WTC11 (cell line): Measurements from ENCODE around the gene TEC. TPM values are rescaled to one million over a fixed set of nuclear protein-coding genes. Genes with fewer than 3 reads are reported as not detected.

Source experiments
- ATAC-seq: fragments of 200-7000 bp; cut with Tn5 transposase; 2 replicates; pipeline ENCODE4 v1.10.0; 2021; ENCODE audit warnings: mild to moderate bottlenecking, moderate library complexity
- CTCF ChIA-PET: fragments of 300-600 bp; sonication (Branson Sonifier 250); formaldehyde crosslinking; loops from one replicate; lab custom pipeline; 2021; ENCODE audit warnings: antibody characterized with exemption; lab: Charles Lee
- POLR2A ChIA-PET: fragments of 350-600 bp; sonication (Branson Sonifier 250); formaldehyde crosslinking; loops from one replicate; lab custom pipeline; 2021; ENCODE audit warnings: antibody characterized with exemption; lab: Charles Lee
- DNase-seq: peaks from one replicate; pipeline ENCODE4 v3.0.0; 2021; ENCODE audit warnings: low spot score
- H3K27ac Mint-ChIP-seq: 2 replicates; pipeline ENCODE4 v1.8.0; 2021; ENCODE audit warnings: mixed read lengths
- H3K27me3 Mint-ChIP-seq: 2 replicates; pipeline ENCODE4 v1.8.0; 2021; ENCODE audit warnings: low read depth, mild to moderate bottlenecking, moderate library complexity, mixed read lengths
- H3K36me3 Mint-ChIP-seq: 2 replicates; pipeline ENCODE4 v1.8.0; 2021; ENCODE audit warnings: mixed read lengths
- H3K4me1 Mint-ChIP-seq: 2 replicates; pipeline ENCODE4 v1.8.0; 2022; ENCODE audit warnings: mixed read lengths
- H3K4me3 Mint-ChIP-seq: 2 replicates; pipeline ENCODE4 v1.8.0; 2021; ENCODE audit warnings: mild to moderate bottlenecking, moderate library complexity, mixed read lengths
- H3K9me3 Mint-ChIP-seq: 2 replicates; pipeline ENCODE4 v1.8.0; 2021; ENCODE audit warnings: mixed read lengths
- CREB1 ChIP-seq: sonication (generic); formaldehyde crosslinking; IDR thresholded peaks from 2 replicates; pipeline ENCODE4 v1.8.0; 2023; ENCODE audit warnings: mild to moderate bottlenecking, missing genetic modification reagents
- CREM ChIP-seq: sonication (generic); formaldehyde crosslinking; IDR thresholded peaks from 2 replicates; pipeline ENCODE4 v1.8.1; 2022; ENCODE audit warnings: mild to moderate bottlenecking, missing genetic modification reagents, moderate library complexity
- ESRRA ChIP-seq: sonication (generic); formaldehyde crosslinking; IDR thresholded peaks from 2 replicates; pipeline ENCODE4 v1.8.1; 2022; ENCODE audit warnings: mild to moderate bottlenecking, missing genetic modification reagents, borderline replicate concordance
- JUN ChIP-seq: sonication (generic); formaldehyde crosslinking; IDR thresholded peaks from 2 replicates; pipeline ENCODE4 v1.8.0; 2023; ENCODE audit warnings: mild to moderate bottlenecking, missing genetic modification reagents
- KAT7 ChIP-seq: sonication (generic); formaldehyde crosslinking; IDR thresholded peaks from 2 replicates; pipeline ENCODE4 v1.8.1; 2023; ENCODE audit warnings: missing genetic modification reagents, mild to moderate bottlenecking, borderline replicate concordance
- NFE2L1 ChIP-seq: sonication (generic); formaldehyde crosslinking; IDR thresholded peaks from 2 replicates; pipeline ENCODE4 v1.8.1; 2023; ENCODE audit warnings: missing genetic modification reagents
- NFYB ChIP-seq: sonication (generic); formaldehyde crosslinking; conservative IDR thresholded peaks from 2 replicates; pipeline ENCODE4 v1.8.0; 2022; ENCODE audit warnings: low read depth, missing genetic modification reagents
- NR1H2 ChIP-seq: sonication (generic); formaldehyde crosslinking; IDR thresholded peaks from 2 replicates; pipeline ENCODE4 v1.9.0; 2021; ENCODE audit warnings: mild to moderate bottlenecking, moderate library complexity, missing genetic modification reagents
- TEAD1 ChIP-seq: sonication (generic); formaldehyde crosslinking; IDR thresholded peaks from 2 replicates; pipeline ENCODE4 v1.8.0; 2022; ENCODE audit warnings: mild to moderate bottlenecking, missing genetic modification reagents
- ZNF219 ChIP-seq: sonication (generic); formaldehyde crosslinking; IDR thresholded peaks from 2 replicates; pipeline ENCODE4 v1.8.0; 2023; ENCODE audit warnings: missing genetic modification reagents, mild to moderate bottlenecking, borderline replicate concordance
- ZNF396 ChIP-seq: fragments of 250-450 bp; sonication (Bioruptor Pico); IDR thresholded peaks from 2 replicates; pipeline ENCODE4 v1.8.0; 2021; ENCODE audit warnings: mild to moderate bottlenecking, moderate library complexity, borderline replicate concordance
- total RNA-seq: library from RNA; stranded (reverse); gene quantifications from 3 replicates; pipeline ENCODE4 v1.2.3, GENCODE V29; 2021
- TF ChIP-seq, protein P1 (sequence below): sonication (generic); formaldehyde crosslinking; IDR thresholded peaks from 2 replicates; pipeline ENCODE4 v1.8.1; 2023; ENCODE audit warnings: mild to moderate bottlenecking, missing genetic modification reagents
- TF ChIP-seq, protein P2 (sequence below): sonication (generic); formaldehyde crosslinking; IDR thresholded peaks from 2 replicates; pipeline ENCODE4 v1.8.1; 2023; ENCODE audit warnings: mild to moderate bottlenecking, missing genetic modification reagents
- TF ChIP-seq, protein P3 (sequence below): sonication (generic); formaldehyde crosslinking; IDR thresholded peaks from 2 replicates; pipeline ENCODE4 v1.8.1; 2022; ENCODE audit warnings: low read depth, mild to moderate bottlenecking, moderate library complexity, missing genetic modification reagents, borderline replicate concordance
- TF ChIP-seq, protein P4 (sequence below): sonication (generic); formaldehyde crosslinking; IDR thresholded peaks from 2 replicates; pipeline ENCODE4 v1.8.1; 2022; ENCODE audit warnings: mild to moderate bottlenecking, moderate library complexity, missing genetic modification reagents
- TF ChIP-seq, protein P5 (sequence below): sonication (generic); formaldehyde crosslinking; IDR thresholded peaks from 2 replicates; pipeline ENCODE4 v1.8.0; 2022; ENCODE audit warnings: missing genetic modification reagents
- TF ChIP-seq, protein P6 (sequence below): sonication (generic); formaldehyde crosslinking; IDR thresholded peaks from 2 replicates; pipeline ENCODE4 v1.8.0; 2023; ENCODE audit warnings: missing genetic modification reagents
- TF ChIP-seq, protein P7 (sequence below): sonication (generic); formaldehyde crosslinking; IDR thresholded peaks from 2 replicates; pipeline ENCODE4 v1.8.1; 2023; ENCODE audit warnings: mild to moderate bottlenecking, missing genetic modification reagents, moderate library complexity

Gene TEC
- total RNA-seq, 1 experiment from 2014 or later = 8.8 TPM

DNA sequence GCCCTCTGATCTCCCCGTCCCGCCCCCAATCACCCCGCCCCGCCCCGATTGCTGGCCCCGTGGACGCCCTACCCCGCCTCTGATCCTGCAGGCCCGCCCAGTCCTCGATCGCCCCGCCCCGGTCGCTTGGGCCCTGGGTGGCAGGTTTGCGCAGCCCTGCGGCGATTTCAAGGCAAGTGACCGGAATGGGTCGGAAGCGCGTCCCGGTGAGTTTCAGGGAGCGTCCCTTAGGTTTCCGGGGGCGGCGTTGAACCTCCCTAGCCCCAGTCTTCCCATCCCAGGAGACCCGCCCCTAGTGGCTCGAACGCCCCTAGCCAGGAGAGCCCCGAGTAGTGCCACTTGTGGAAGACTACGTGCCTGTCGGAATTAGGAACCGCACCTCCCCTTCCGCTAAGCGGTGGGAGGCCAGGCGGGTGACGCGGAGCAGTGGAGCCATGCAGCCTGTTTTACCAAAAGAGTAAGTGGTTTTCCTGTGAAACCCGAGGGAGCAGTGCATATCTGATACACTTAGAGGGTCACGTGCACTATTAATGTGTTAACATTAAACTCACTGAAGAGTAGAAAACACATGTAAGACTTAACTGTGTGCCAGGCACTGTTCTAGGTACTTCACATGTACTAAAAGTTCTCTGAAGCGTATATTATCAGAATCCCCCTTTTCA lies 354 bp upstream of the TEC start (continued):
- TF ChIP-seq, protein P1, sequence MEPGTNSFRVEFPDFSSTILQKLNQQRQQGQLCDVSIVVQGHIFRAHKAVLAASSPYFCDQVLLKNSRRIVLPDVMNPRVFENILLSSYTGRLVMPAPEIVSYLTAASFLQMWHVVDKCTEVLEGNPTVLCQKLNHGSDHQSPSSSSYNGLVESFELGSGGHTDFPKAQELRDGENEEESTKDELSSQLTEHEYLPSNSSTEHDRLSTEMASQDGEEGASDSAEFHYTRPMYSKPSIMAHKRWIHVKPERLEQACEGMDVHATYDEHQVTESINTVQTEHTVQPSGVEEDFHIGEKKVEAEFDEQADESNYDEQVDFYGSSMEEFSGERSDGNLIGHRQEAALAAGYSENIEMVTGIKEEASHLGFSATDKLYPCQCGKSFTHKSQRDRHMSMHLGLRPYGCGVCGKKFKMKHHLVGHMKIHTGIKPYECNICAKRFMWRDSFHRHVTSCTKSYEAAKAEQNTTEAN (CRISPR knock-in tag) = 0 out of 2 replicates have a peak, but pooled peaks have one; percentile 21
- TF ChIP-seq ZNF219 (no peak), JUN (CRISPR knock-in tag) (no peak), ESRRA (no peak), ZNF396 (no peak), CREB1 (CRISPR knock-in tag) (no peak)
- TF ChIP-seq, protein P2, sequence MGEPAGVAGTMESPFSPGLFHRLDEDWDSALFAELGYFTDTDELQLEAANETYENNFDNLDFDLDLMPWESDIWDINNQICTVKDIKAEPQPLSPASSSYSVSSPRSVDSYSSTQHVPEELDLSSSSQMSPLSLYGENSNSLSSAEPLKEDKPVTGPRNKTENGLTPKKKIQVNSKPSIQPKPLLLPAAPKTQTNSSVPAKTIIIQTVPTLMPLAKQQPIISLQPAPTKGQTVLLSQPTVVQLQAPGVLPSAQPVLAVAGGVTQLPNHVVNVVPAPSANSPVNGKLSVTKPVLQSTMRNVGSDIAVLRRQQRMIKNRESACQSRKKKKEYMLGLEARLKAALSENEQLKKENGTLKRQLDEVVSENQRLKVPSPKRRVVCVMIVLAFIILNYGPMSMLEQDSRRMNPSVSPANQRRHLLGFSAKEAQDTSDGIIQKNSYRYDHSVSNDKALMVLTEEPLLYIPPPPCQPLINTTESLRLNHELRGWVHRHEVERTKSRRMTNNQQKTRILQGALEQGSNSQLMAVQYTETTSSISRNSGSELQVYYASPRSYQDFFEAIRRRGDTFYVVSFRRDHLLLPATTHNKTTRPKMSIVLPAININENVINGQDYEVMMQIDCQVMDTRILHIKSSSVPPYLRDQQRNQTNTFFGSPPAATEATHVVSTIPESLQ = no peak
- TF ChIP-seq, protein P3, sequence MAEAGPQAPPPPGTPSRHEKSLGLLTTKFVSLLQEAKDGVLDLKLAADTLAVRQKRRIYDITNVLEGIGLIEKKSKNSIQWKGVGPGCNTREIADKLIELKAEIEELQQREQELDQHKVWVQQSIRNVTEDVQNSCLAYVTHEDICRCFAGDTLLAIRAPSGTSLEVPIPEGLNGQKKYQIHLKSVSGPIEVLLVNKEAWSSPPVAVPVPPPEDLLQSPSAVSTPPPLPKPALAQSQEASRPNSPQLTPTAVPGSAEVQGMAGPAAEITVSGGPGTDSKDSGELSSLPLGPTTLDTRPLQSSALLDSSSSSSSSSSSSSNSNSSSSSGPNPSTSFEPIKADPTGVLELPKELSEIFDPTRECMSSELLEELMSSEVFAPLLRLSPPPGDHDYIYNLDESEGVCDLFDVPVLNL (CRISPR knock-in tag) = no peak
- TF ChIP-seq, all 79 proteins: peak for 10

DNA sequence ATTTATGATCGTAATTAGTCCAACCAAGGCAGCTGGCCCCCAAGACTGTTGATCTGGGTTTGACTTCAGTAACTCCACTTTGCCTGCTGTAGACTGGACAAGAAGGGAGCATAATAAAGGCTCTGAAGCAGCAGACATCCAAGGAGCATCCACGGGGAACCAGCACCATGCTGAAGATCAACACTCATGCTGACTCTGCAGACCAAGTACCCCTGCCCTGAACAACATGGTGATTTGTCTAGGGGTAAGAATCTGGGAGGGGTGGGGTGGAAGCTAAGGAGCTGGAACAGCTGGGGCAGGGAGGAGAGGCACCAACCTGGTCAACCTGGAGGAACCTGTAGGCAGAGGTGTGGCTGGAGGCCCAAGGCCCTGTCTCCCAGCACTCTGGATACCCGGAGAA lies 2.1 kb downstream of the TEC start:
- DNase-seq = no peak
- H3K27me3 Mint-ChIP-seq = peaks cover 4% of the 10 kb centered on the region; the same call in 1 of the 2 replicates
- H3K4me3 Mint-ChIP-seq = peak overlapping the region; percentile 96
- POLR2A ChIA-PET = no interaction called here
- peaks cover 13% of the 10 kb centered on the region for H3K9me3 Mint-ChIP-seq
- TF ChIP-seq NR1H2 = no peak
- no peak for TF ChIP-seq NFYB (CRISPR knock-in tag)
- TF ChIP-seq KAT7 (CRISPR knock-in tag) = no peak
- TF ChIP-seq ZNF219 = no peak
- TF ChIP-seq, protein P4, sequence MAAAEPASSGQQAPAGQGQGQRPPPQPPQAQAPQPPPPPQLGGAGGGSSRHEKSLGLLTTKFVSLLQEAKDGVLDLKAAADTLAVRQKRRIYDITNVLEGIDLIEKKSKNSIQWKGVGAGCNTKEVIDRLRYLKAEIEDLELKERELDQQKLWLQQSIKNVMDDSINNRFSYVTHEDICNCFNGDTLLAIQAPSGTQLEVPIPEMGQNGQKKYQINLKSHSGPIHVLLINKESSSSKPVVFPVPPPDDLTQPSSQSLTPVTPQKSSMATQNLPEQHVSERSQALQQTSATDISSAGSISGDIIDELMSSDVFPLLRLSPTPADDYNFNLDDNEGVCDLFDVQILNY (CRISPR knock-in tag) = no peak
- no peak for TF ChIP-seq CREM (CRISPR knock-in tag)
- TF ChIP-seq, protein P5, sequence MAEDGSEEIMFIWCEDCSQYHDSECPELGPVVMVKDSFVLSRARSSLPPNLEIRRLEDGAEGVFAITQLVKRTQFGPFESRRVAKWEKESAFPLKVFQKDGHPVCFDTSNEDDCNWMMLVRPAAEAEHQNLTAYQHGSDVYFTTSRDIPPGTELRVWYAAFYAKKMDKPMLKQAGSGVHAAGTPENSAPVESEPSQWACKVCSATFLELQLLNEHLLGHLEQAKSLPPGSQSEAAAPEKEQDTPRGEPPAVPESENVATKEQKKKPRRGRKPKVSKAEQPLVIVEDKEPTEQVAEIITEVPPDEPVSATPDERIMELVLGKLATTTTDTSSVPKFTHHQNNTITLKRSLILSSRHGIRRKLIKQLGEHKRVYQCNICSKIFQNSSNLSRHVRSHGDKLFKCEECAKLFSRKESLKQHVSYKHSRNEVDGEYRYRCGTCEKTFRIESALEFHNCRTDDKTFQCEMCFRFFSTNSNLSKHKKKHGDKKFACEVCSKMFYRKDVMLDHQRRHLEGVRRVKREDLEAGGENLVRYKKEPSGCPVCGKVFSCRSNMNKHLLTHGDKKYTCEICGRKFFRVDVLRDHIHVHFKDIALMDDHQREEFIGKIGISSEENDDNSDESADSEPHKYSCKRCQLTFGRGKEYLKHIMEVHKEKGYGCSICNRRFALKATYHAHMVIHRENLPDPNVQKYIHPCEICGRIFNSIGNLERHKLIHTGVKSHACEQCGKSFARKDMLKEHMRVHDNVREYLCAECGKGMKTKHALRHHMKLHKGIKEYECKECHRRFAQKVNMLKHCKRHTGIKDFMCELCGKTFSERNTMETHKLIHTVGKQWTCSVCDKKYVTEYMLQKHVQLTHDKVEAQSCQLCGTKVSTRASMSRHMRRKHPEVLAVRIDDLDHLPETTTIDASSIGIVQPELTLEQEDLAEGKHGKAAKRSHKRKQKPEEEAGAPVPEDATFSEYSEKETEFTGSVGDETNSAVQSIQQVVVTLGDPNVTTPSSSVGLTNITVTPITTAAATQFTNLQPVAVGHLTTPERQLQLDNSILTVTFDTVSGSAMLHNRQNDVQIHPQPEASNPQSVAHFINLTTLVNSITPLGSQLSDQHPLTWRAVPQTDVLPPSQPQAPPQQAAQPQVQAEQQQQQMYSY (CRISPR knock-in tag) = no peak
- TF ChIP-seq, protein P6, sequence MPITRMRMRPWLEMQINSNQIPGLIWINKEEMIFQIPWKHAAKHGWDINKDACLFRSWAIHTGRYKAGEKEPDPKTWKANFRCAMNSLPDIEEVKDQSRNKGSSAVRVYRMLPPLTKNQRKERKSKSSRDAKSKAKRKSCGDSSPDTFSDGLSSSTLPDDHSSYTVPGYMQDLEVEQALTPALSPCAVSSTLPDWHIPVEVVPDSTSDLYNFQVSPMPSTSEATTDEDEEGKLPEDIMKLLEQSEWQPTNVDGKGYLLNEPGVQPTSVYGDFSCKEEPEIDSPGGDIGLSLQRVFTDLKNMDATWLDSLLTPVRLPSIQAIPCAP (CRISPR knock-in tag) = no peak
- TF ChIP-seq, protein P1 (CRISPR knock-in tag) = no peak
- no peak for TF ChIP-seq ESRRA
- no peak for TF ChIP-seq NFE2L1 (CRISPR knock-in tag)
- no peak for TF ChIP-seq TEAD1 (CRISPR knock-in tag)
- TF ChIP-seq, protein P7, sequence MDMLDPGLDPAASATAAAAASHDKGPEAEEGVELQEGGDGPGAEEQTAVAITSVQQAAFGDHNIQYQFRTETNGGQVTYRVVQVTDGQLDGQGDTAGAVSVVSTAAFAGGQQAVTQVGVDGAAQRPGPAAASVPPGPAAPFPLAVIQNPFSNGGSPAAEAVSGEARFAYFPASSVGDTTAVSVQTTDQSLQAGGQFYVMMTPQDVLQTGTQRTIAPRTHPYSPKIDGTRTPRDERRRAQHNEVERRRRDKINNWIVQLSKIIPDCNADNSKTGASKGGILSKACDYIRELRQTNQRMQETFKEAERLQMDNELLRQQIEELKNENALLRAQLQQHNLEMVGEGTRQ (CRISPR knock-in tag) = no peak
- H3K27ac Mint-ChIP-seq = no peak overlapping the region
- CTCF ChIA-PET = interaction anchor here (0.5 to 1.1 kb wide), 2 partner anchors 40 to 140 kb away, joined by 3 read pairs; no protein-coding TSS in a partner anchor
- H3K36me3 Mint-ChIP-seq = peaks cover 20% of the 10 kb centered on the region
- ATAC-seq = no peak
- peaks cover 41% of the 10 kb centered on the region for H3K4me1 Mint-ChIP-seq
